GM12878 (cell line): ENCODE results near the gene RAB11FIP2. TPM values are rescaled to one million over a fixed set of nuclear protein-coding genes. Genes with fewer than 3 reads are reported as not detected.

ENCODE experiments used
- ATAC-seq: fragments of 200-7000 bp; cut with Tn5 transposase; 3 replicates; pipeline ENCODE4 v1.9.1; 2020; ENCODE audit warnings: mild to moderate bottlenecking, moderate library complexity
- BruUV-seq: library from RNA; stranded (reverse); fragments of 400-500 nt; replicated peaks from 2 replicates; lab custom pipeline; 2021; lab: Mats Ljungman, UMichigan
- CTCF ChIA-PET: fragments of 300-600 bp; sonication (Branson Sonifier 250); formaldehyde crosslinking; extraction: SDS; loops from one replicate; lab custom pipeline; 2021; ENCODE audit warnings: inconsistent platforms; lab: Yijun Ruan, JAX
- POLR2A ChIA-PET: fragments of 350-600 bp; formaldehyde crosslinking; extraction: SDS; loops from one replicate; lab custom pipeline; 2021; ENCODE audit warnings: inconsistent platforms; lab: Charles Lee
- RAD21 ChIA-PET: fragments of 300-600 bp; sonication (Branson Sonifier 250); formaldehyde crosslinking; loops from one replicate; lab custom pipeline; 2023; ENCODE audit warnings: antibody characterized with exemption; ENCODE audit not compliant: unreplicated experiment; lab: Charles Lee
- SMC1A ChIA-PET: fragments of 300-600 bp; sonication (Branson Sonifier 250); formaldehyde crosslinking; loops from one replicate; lab custom pipeline; 2023; ENCODE audit not compliant: unreplicated experiment, uncharacterized antibody; lab: Charles Lee
- DNase-seq: peaks from one replicate; pipeline ENCODE4 v3.0.0-alpha.2; 2011; ENCODE audit warnings: low read depth, low spot score
- FAIRE-seq: peaks from 3 replicates; lab custom pipeline; 2011; peaks lifted over from hg19 to GRCh38; lab: Jason Lieb, UNC
- H2AFZ ChIP-seq: 2 replicates; pipeline ENCODE4 v1.6.0; 2011; ENCODE audit warnings: low read depth, low read length, control low read depth; ENCODE audit not compliant: control insufficient read depth
- H3K27ac ChIP-seq: 2 replicates; pipeline ENCODE4 v1.5.1; 2011; ENCODE audit warnings: control low read depth; ENCODE audit not compliant: control insufficient read depth, insufficient read depth
- H3K27me3 ChIP-seq, 2 experiments: replicated peaks in 1 of 2; 2 replicates each; pipeline versions ENCODE4 v1.6.0 to v1.6.1; 2011; ENCODE audit warnings: low read length in 1 of 2; ENCODE audit not compliant: control insufficient read depth in 2 of 2, insufficient read depth in 2 of 2
- H3K36me3 ChIP-seq, 2 experiments: 2 replicates each; pipeline ENCODE4 v1.5.1; 2011; ENCODE audit warnings: low read length in 1 of 2; ENCODE audit not compliant: control insufficient read depth in 2 of 2, insufficient read depth in 2 of 2
- H3K4me1 ChIP-seq: 2 replicates; pipeline ENCODE4 v1.6.1; 2011; ENCODE audit warnings: mild to moderate bottlenecking, low read length, moderate library complexity, mixed read lengths; ENCODE audit not compliant: control insufficient read depth, insufficient read depth
- H3K4me2 ChIP-seq: 2 replicates; pipeline ENCODE4 v1.6.0; 2011; ENCODE audit warnings: control low read depth; ENCODE audit not compliant: control insufficient read depth, insufficient read depth
- H3K4me3 ChIP-seq: fragments of 200-600 bp; sonication (generic); 2 replicates; pipeline ENCODE4 v1.5.1; 2016
- H3K79me2 ChIP-seq: 2 replicates; pipeline ENCODE4 v1.6.0; 2011; ENCODE audit warnings: low read length; ENCODE audit not compliant: control insufficient read depth, insufficient read depth
- H3K9ac ChIP-seq: 2 replicates; pipeline ENCODE4 v1.8.0; 2011; ENCODE audit warnings: low read length, control low read depth, mixed read lengths; ENCODE audit not compliant: control insufficient read depth, insufficient read depth
- H3K9me3 ChIP-seq: replicated peaks from 3 replicates; pipeline ENCODE4 v1.5.1; 2011; ENCODE audit warnings: mild to moderate bottlenecking, low read length; ENCODE audit not compliant: control insufficient read depth, insufficient read depth
- H4K20me1 ChIP-seq: 2 replicates; pipeline ENCODE4 v1.6.0; 2011; ENCODE audit not compliant: control insufficient read depth, insufficient read depth
- HDAC6 ChIP-seq: fragments of 200-600 bp; sonication (generic); IDR thresholded peaks from one replicate; pipeline ENCODE4 v1.8.0; 2017; ENCODE audit warnings: antibody characterized with exemption; ENCODE audit not compliant: unreplicated experiment
- HDGF ChIP-seq: fragments of 450-650 bp; IDR thresholded peaks from 2 replicates; pipeline ENCODE4 v1.6.1; 2016; ENCODE audit warnings: antibody characterized with exemption
- JUNB ChIP-seq: IDR thresholded peaks from 2 replicates; pipeline ENCODE4 v1.6.1; 2016; ENCODE audit warnings: antibody characterized with exemption, mild to moderate bottlenecking
- LARP7 ChIP-seq: fragments of 450-650 bp; IDR thresholded peaks from 2 replicates; pipeline ENCODE4 v1.6.1; 2017; ENCODE audit warnings: mild to moderate bottlenecking
- MYC ChIP-seq: IDR thresholded peaks from 2 replicates; pipeline ENCODE4 v1.6.1; 2011; ENCODE audit warnings: mild to moderate bottlenecking, low read length, moderate library complexity, inconsistent platforms; ENCODE audit not compliant: insufficient read depth, insufficient replicate concordance, insufficient read length, severe bottlenecking
- RCOR1 ChIP-seq: conservative IDR thresholded peaks from 2 replicates; pipeline ENCODE4 v1.6.1; 2012; ENCODE audit warnings: low read depth, low read length, improper control_type of control experiment
- SMARCA5 ChIP-seq: fragments of 450-650 bp; IDR thresholded peaks from 2 replicates; pipeline ENCODE4 v1.6.1; 2017; ENCODE audit warnings: mild to moderate bottlenecking
- STAT1 ChIP-seq: fragments of 450-650 bp; conservative IDR thresholded peaks from 2 replicates; pipeline ENCODE4 v1.6.1; 2014; ENCODE audit warnings: antibody characterized with exemption, mild to moderate bottlenecking
- STAT3 ChIP-seq: IDR thresholded peaks from 2 replicates; pipeline ENCODE4 v1.6.1; 2011; ENCODE audit warnings: low read depth, low read length, improper control_type of control experiment
- USF2 ChIP-seq: IDR thresholded peaks from 2 replicates; pipeline ENCODE4 v1.6.1; 2011; ENCODE audit warnings: low read depth, low read length, improper control_type of control experiment, borderline replicate concordance
- ZBTB4 ChIP-seq: fragments of 450-650 bp; formaldehyde crosslinking; IDR thresholded peaks from 2 replicates; pipeline ENCODE4 v1.4.0; 2022; ENCODE audit warnings: mild to moderate bottlenecking, moderate library complexity
- ZNF274 ChIP-seq: IDR thresholded peaks from one replicate; pipeline ENCODE4 v1.8.0; 2011; ENCODE audit not compliant: insufficient read length, insufficient read depth
- ZNF622 ChIP-seq: fragments of 450-650 bp; IDR thresholded peaks from 2 replicates; pipeline ENCODE4 v1.6.1; 2017; ENCODE audit warnings: mild to moderate bottlenecking, inconsistent platforms
- WGBS: methylation state at CpG from one replicate; pipeline ENCODE4 v1.1.6; 2016; ENCODE audit warnings: low lambda C conversion rate; ENCODE audit not compliant: insufficient replicate concordance, insufficient coverage; ENCODE audit errors: missing lambda C conversion rate; 5-methylcytosine and 5-hydroxymethylcytosine counted together
- in situ Hi-C: fragments of 300-500 bp; cut with MboI; formaldehyde crosslinking; loops from 9 replicates; pipeline ENCODE4 v1.14.3; 2018; ENCODE audit warnings: mixed read lengths
- intact Hi-C: fragments of 100-400 bp; cut with micrococcal nuclease; formaldehyde crosslinking; loops from one replicate; pipeline ENCODE4 v1.14.2; 2022; ENCODE audit not compliant: unreplicated experiment
- polyA plus RNA-seq, 11 experiments: library from polyadenylated mRNA; depleted of rRNA in 4 of 11; unstranded in 6 of 11; stranded (reverse) in 5 of 11; fragments of >200 nt; fragmentation: Nextera tagmentation in 4 of 11; fragmentation: Illumina TruSeq in 1 of 11; extraction: Ambion mirVana in 4 of 11; extraction: Trizol in 1 of 11; gene quantifications; 1 replicate in 1 of 11; 2 replicates in 10 of 11; pipeline versions ENCODE4 v1.2.1 to v1.2.3, GENCODE V29; 2011 to 2016; ENCODE audit warnings: inconsistent platforms in 2 of 11, missing spikeins in 2 of 11, low read depth in 1 of 11
- total RNA-seq, 4 experiments: library from RNA; depleted of rRNA in 3 of 4; stranded (reverse); fragments of >200 nt in 3 of 4; fragmentation: Illumina TruSeq in 1 of 4; extraction: Trizol in 1 of 4; gene quantifications; 2 replicates each; pipeline versions ENCODE4 v1.2.1 to v1.2.3, GENCODE V29; 2013 to 2021

RAB11FIP2 gene
- total and polyA plus RNA-seq, 10 of the 15 experiments (the other 5 are each of a cell fraction or from before 2014, with no cell fraction given): 1.8 to 16.7 (median 4.3) TPM

GRCh38 chr10:117993166-117993565, 53.6 kb downstream of the RAB11FIP2 start (continued):
- no peak for TF ChIP-seq LARP7

GRCh38 chr10:117991701-117992100, 55.0 kb downstream of the RAB11FIP2 start:
- WGBS: 97% methylated on average over 8 of the region's 8 CpGs
- RAD21 ChIA-PET: no interaction called here
- POLR2A ChIA-PET: no interaction called here
- Histone ChIP-seq H3K9me3 (no peaks in the 10 kb centered on the region), H3K27ac (no peak overlapping the region), H3K27me3 (no peaks in the 10 kb centered on the region), H3K79me2 (no peaks in the 10 kb centered on the region), H3K4me1 (no peaks in the 10 kb centered on the region), H4K20me1 (no peaks in the 10 kb centered on the region), H3K36me3 (no peaks in the 10 kb centered on the region), H3K4me2 (no peak overlapping the region), H2AFZ (no peak overlapping the region), H3K4me3 (no peak overlapping the region), H3K9ac (no peak overlapping the region)
- DNase-seq: no peak
- ATAC-seq: no peak
- SMC1A ChIA-PET: interaction anchor here (1.5 kb wide), 1 partner anchor 16 kb away, joined by 3 read pairs; no protein-coding TSS in a partner anchor
- FAIRE-seq: no peak
- CTCF ChIA-PET: no interaction called here
- TF ChIP-seq ZNF274 (no peak), JUNB (no peak), RCOR1 (no peak), SMARCA5 (no peak), HDAC6 (no peak), MYC (no peak), STAT1 (no peak), USF2 (no peak), ZBTB4 (CRISPR knock-in tag) (no peak), STAT3 (no peak), ZNF622 (no peak), HDGF (no peak)
- no TSS peak for BruUV-seq
- intact Hi-C loops (no loop called here), in situ Hi-C loops (no loop called here)
